Lower leg skin (tissue), 3 donors: Measurements from ENCODE around the gene SLIT3.

Source experiments
- CTCF ChIP-seq, 3 donors: fragments of 450-650 bp; IDR thresholded peaks; one replicate each; pipeline ENCODE4 v1.5.1; 2016; ENCODE audit warnings: antibody characterized with exemption in 3 of 3, mild to moderate bottlenecking in 3 of 3, moderate library complexity in 2 of 3
- POLR2A ChIP-seq, 2 donors: fragments of 450-650 bp; IDR thresholded peaks; one replicate each; pipeline ENCODE4 v1.6.1; 2016 to 2017; ENCODE audit warnings: antibody characterized with exemption in 2 of 2, mild to moderate bottlenecking in 1 of 2, moderate library complexity in 1 of 2

GRCh38 chr5:169162407-169162806 is 138.5 kb downstream of the SLIT3 start:
- TF ChIP-seq CTCF (IDR thresholded peaks at IDR 0.05): no peak
- no peak for TF ChIP-seq POLR2A (IDR thresholded peaks at IDR 0.05)
